Measurements from ENCODE around the gene UTP18. TPM values are rescaled to one million over a fixed set of nuclear protein-coding genes. Genes with fewer than 3 reads are reported as not detected.
"Not testable (repeated sequence)": the region's sequence is repeated elsewhere in the genome, so short reads cannot be mapped to it uniquely, and the experiment has no call there.

Gene UTP18
- total RNA-seq, 5 donors from 2014 or later (not counting 1 experiment from before 2014, with no cell fraction given) = 36.4 to 47.7 (median 39.7) TPM

DNA sequence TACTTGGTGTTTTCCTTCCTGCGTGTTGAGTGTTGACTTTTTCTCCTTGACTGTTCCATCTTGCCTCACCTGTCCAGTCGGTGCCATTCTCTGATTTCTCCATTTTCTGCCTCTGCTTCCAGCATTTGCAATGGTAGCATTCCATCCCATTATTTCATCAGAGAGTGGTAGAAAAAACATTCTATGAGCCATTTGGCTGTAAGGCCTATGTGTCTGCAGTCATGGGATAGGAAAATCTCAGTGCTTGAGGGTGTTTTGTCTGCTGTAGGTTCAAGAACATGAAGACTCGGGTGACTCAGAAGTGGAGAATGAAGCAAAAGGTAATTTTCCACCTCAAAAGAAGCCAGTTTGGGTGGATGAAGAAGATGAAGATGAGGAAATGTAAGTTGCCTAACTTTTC, 2.7 kb downstream of the UTP18 start:
- DNase-seq (no peak), ATAC-seq (replicated peaks in 1 of 4) (no peak)
- CTCF ChIA-PET = no interaction called here

DNA sequence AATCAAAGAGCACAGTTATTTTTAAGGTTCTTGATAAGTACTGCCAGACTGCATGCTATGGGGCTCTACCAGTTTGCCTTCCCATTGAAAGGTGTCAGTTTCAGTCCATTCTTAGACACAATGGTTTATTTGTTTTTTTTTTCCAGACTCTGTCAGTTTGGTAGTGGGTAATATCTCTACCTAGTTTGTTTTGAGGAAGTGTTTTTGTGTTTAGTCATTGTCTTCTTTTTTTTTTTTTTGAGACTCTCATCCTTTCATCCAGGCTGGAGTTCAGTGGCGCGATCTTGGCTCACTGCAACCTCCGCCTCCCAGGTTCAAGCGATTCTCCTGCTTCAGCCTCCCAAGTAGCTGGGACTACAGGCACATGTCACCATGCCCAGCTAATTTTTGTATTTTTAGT, 4.1 kb downstream of the UTP18 start:
- not testable (repeated sequence) for H3K9me3 Mint-ChIP-seq

More for the DNA sequence above, 2.7 kb downstream of the UTP18 start:
- Histone ChIP-seq H3K9me3 (no peaks in the 10 kb centered on the region), H3K27ac (ENCODE audit: low read length) (no peak overlapping the region), H3K4me3 (ENCODE audit: control insufficient read depth in 1 of 2, extremely low read depth in 1 of 2, low read length in 1 of 2) (no peak overlapping the region), H3K36me3 (ENCODE audit: control insufficient read depth in 2 of 2, extremely low read depth in 1 of 2, insufficient read depth in 1 of 2, low read length in 1 of 2) (peaks cover 0 to 35% of the 10 kb centered on the region in 2 donors), H3K27me3 (replicated peaks in 1 of 2; ENCODE audit: control insufficient read depth in 2 of 2, extremely low read depth in 1 of 2, insufficient read depth in 2 of 2, low read length in 1 of 2) (no peaks in the 10 kb centered on the region), H3K4me1 (ENCODE audit: control insufficient read depth in 1 of 2, extremely low read depth in 1 of 2, insufficient read depth in 2 of 2, low read length in 2 of 2) (peaks cover 18 to 29% of the 10 kb centered on the region in 2 experiments)
- no CpG with 5 or more reads among the region's 3 CpGs for WGBS (ENCODE audit: insufficient coverage)
- Mint-ChIP-seq H3K9me3 (no peaks in the 10 kb centered on the region), H3K36me3 (peaks cover 28% of the 10 kb centered on the region), H3K27ac (no peak overlapping the region), H3K4me1 (peaks cover 56 to 62% (median 57%) of the 10 kb centered on the region in 3 donors), H3K27me3 (no peaks in the 10 kb centered on the region), H3K4me3 (peak overlapping the region in 2 of 3 donors; percentile 65 to 91)
- POLR2A ChIA-PET = no interaction called here

DNA sequence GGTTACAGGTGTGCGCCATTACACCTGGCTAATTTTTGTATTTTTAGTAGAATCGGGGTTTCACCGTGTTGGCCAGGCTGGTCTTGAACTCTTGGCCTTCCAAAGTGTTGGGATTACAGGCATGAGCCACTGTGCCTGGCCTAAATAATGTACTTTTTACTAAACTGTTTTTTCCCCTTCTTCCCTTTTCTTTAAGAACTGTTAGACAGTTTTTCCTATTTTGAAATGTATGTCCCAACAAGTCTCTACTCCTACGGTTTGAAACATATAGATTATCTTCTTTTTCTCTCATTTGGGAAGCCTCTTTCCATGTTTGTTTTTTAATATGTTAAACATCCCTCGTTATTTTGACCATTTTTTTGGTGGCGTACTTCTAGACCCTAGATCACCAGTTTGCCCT, 9.6 kb downstream of the UTP18 start:
- 100% methylated on average over 2 of the region's 6 CpGs for WGBS (ENCODE audit: insufficient coverage)
- CTCF ChIA-PET = interaction anchor here in 1 of 2 donors (1.0 kb wide), 1 partner anchor 13 kb away, joined by 3 read pairs; no protein-coding TSS in a partner anchor
- no peak overlapping the region for H3K27ac ChIP-seq (ENCODE audit: low read length)
- Mint-ChIP-seq H3K36me3 (peaks cover 60% of the 10 kb centered on the region), H3K4me1 (peaks cover 47 to 56% (median 49%) of the 10 kb centered on the region in 3 donors), H3K4me3 (no peak overlapping the region), H3K27ac (no peak overlapping the region), H3K27me3 (no peaks in the 10 kb centered on the region), H3K9me3 (no peaks in the 10 kb centered on the region)
- H3K9me3 ChIP-seq = no peaks in the 10 kb centered on the region
- ATAC-seq (replicated peaks in 1 of 4) (no peak), DNase-seq (no peak)
- H3K4me1 ChIP-seq (ENCODE audit: control insufficient read depth in 1 of 2, extremely low read depth in 1 of 2, insufficient read depth in 2 of 2, low read length in 2 of 2) = peaks cover 0 to 2% of the 10 kb centered on the region in 2 experiments
- H3K27me3 ChIP-seq (replicated peaks in 1 of 2; ENCODE audit: control insufficient read depth in 2 of 2, extremely low read depth in 1 of 2, insufficient read depth in 2 of 2, low read length in 1 of 2) = no peaks in the 10 kb centered on the region
- peaks cover 6 to 80% of the 10 kb centered on the region in 2 donors for H3K36me3 ChIP-seq (ENCODE audit: control insufficient read depth in 2 of 2, extremely low read depth in 1 of 2, insufficient read depth in 1 of 2, low read length in 1 of 2)
- no peak overlapping the region for H3K4me3 ChIP-seq (ENCODE audit: control insufficient read depth in 1 of 2, extremely low read depth in 1 of 2, low read length in 1 of 2)
- POLR2A ChIA-PET = no interaction called here

More for the DNA sequence above, 4.1 kb downstream of the UTP18 start:
- H3K27ac Mint-ChIP-seq; POLR2A ChIA-PET; H3K27me3 Mint-ChIP-seq; H3K9me3 ChIP-seq; H3K27ac ChIP-seq (ENCODE audit: low read length); ATAC-seq (replicated peaks in 1 of 4); H3K27me3 ChIP-seq (replicated peaks in 1 of 2; ENCODE audit: control insufficient read depth in 2 of 2, extremely low read depth in 1 of 2, insufficient read depth in 2 of 2, low read length in 1 of 2); DNase-seq; H3K4me3 ChIP-seq (ENCODE audit: control insufficient read depth in 1 of 2, extremely low read depth in 1 of 2, low read length in 1 of 2); H3K4me3 Mint-ChIP-seq: not testable (repeated sequence)
- CTCF ChIA-PET = interaction anchor here in 1 of 2 donors (0.7 kb wide), 1 partner anchor 14 kb away, joined by 4 read pairs; no protein-coding TSS in a partner anchor
- H3K36me3 ChIP-seq (ENCODE audit: control insufficient read depth in 2 of 2, extremely low read depth in 1 of 2, insufficient read depth in 1 of 2, low read length in 1 of 2) = peaks cover 0 to 49% of the 10 kb centered on the region in 2 donors
- H3K4me1 Mint-ChIP-seq = peaks cover 47 to 55% (median 52%) of the 10 kb centered on the region in 3 donors
- WGBS (ENCODE audit: insufficient coverage) = no CpG with 5 or more reads among the region's 4 CpGs
- H3K36me3 Mint-ChIP-seq = peaks cover 36% of the 10 kb centered on the region
- peaks cover 8 to 18% of the 10 kb centered on the region in 2 experiments for H3K4me1 ChIP-seq (ENCODE audit: control insufficient read depth in 1 of 2, extremely low read depth in 1 of 2, insufficient read depth in 2 of 2, low read length in 2 of 2)

DNA sequence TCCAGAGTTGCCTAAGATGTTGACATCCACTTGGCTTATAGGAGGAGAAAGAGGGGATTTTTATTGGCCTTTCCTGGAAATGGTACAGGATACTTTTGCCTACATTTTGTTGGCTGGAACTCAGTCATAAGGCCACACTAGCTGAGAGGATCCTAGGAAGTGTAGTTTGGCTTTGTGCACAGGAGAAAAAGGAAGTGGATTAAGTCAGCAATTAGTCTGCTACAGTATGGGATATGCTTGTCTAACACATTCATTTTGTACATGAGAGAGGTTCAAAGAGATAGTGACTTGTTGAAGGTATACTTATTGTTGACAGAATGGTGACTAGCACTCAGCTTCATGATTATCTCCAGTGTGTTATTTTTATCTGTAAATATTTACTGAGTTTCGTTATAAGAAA, 10.3 kb downstream of the UTP18 start:
- Histone ChIP-seq H3K36me3 (ENCODE audit: control insufficient read depth in 2 of 2, extremely low read depth in 1 of 2, insufficient read depth in 1 of 2, low read length in 1 of 2) (peaks cover 6 to 83% of the 10 kb centered on the region in 2 donors), H3K27me3 (replicated peaks in 1 of 2; ENCODE audit: control insufficient read depth in 2 of 2, extremely low read depth in 1 of 2, insufficient read depth in 2 of 2, low read length in 1 of 2) (no peaks in the 10 kb centered on the region), H3K4me1 (ENCODE audit: control insufficient read depth in 1 of 2, extremely low read depth in 1 of 2, insufficient read depth in 2 of 2, low read length in 2 of 2) (peaks cover 0 to 2% of the 10 kb centered on the region in 2 experiments), H3K27ac (ENCODE audit: low read length) (no peak overlapping the region), H3K9me3 (no peaks in the 10 kb centered on the region), H3K4me3 (ENCODE audit: control insufficient read depth in 1 of 2, extremely low read depth in 1 of 2, low read length in 1 of 2) (no peak overlapping the region)
- CTCF ChIA-PET = interaction anchor here in 1 of 2 donors (1.0 kb wide), 1 partner anchor 13 kb away, joined by 3 read pairs; no protein-coding TSS in a partner anchor
- Mint-ChIP-seq H3K27ac (no peak overlapping the region), H3K36me3 (peaks cover 57% of the 10 kb centered on the region), H3K27me3 (no peaks in the 10 kb centered on the region), H3K4me3 (no peak overlapping the region), H3K9me3 (no peaks in the 10 kb centered on the region), H3K4me1 (peaks cover 45 to 53% (median 47%) of the 10 kb centered on the region in 3 donors)
- POLR2A ChIA-PET = interaction anchor here in 1 of 2 donors (0.6 kb wide), 1 partner anchor 9 kb away, joined by 3 read pairs; no protein-coding TSS in a partner anchor
- DNase-seq (no peak), ATAC-seq (replicated peaks in 1 of 4) (no peak)
- WGBS (ENCODE audit: insufficient coverage) = no CpG with 5 or more reads among the region's 1 CpG

DNA sequence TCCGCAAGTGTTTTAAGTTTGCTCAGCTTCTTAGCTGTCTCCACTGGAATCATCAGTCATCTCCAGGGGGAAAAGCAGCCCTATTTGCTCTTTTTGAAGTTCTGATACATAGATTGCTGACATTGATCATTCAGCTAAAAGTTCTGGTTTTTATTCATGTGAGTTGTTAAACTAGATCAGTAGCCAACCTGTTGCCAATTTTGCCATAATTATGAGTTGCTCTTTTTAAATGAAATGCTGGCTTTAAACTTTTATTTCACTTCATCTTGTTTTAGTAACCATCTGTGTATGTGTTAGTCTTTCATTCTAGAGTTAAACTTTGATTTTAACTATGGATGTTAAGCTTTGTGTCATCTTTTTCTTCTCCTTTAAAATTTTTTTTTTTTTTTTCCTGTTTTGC, 12.5 kb downstream of the UTP18 start:
- peaks cover 0 to 2% of the 10 kb centered on the region in 2 experiments for H3K4me1 ChIP-seq (ENCODE audit: control insufficient read depth in 1 of 2, extremely low read depth in 1 of 2, insufficient read depth in 2 of 2, low read length in 2 of 2)
- no peaks in the 10 kb centered on the region for H3K27me3 Mint-ChIP-seq
- no peak overlapping the region for H3K4me3 Mint-ChIP-seq
- ChIA-PET POLR2A (interaction anchor here in 1 of 2 donors (0.6 to 0.7 kb wide), 2 partner anchors 12 to 191 kb away, joined by 3 to 5 read pairs; no protein-coding TSS in a partner anchor), CTCF (no interaction called here)
- no peak overlapping the region for H3K27ac Mint-ChIP-seq
- DNase-seq = no peak
- H3K4me3 ChIP-seq (ENCODE audit: control insufficient read depth in 1 of 2, extremely low read depth in 1 of 2, low read length in 1 of 2) = no peak overlapping the region
- H3K36me3 ChIP-seq (ENCODE audit: control insufficient read depth in 2 of 2, extremely low read depth in 1 of 2, insufficient read depth in 1 of 2, low read length in 1 of 2) = peaks cover 6 to 84% of the 10 kb centered on the region in 2 donors
- H3K27ac ChIP-seq (ENCODE audit: low read length) = no peak overlapping the region
- no peak for ATAC-seq (replicated peaks in 1 of 4)
- 100% methylated on average over 1 of the region's 1 CpG for WGBS (ENCODE audit: insufficient coverage)
- peaks cover 59% of the 10 kb centered on the region for H3K36me3 Mint-ChIP-seq
- H3K4me1 Mint-ChIP-seq = peaks cover 35 to 38% (median 35%) of the 10 kb centered on the region in 3 donors
- H3K27me3 ChIP-seq (replicated peaks in 1 of 2; ENCODE audit: control insufficient read depth in 2 of 2, extremely low read depth in 1 of 2, insufficient read depth in 2 of 2, low read length in 1 of 2) = no peaks in the 10 kb centered on the region
- no peaks in the 10 kb centered on the region for H3K9me3 Mint-ChIP-seq
- H3K9me3 ChIP-seq = no peaks in the 10 kb centered on the region

DNA sequence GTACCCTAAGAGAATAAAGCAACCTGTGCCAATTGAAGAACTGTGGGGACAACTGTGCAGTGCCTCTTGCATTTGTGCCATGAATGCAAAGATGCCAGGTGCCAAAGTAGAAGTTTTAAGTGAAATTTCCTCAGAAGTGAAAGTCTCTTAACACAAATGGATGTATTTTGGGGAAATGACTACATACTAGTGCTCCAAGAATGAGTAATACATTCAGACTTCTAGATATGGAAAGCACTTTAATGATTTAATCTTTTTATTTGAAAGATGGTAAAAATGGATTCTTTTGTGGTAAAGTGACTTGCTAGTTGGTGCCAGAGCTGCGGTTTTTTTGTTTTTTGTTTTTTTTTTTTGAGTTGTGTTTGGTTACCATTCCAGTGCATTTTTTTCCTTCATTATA, 15.0 kb downstream of the UTP18 start:
- no peak for ATAC-seq (replicated peaks in 1 of 4)
- H3K36me3 ChIP-seq (ENCODE audit: control insufficient read depth in 2 of 2, extremely low read depth in 1 of 2, insufficient read depth in 1 of 2, low read length in 1 of 2) = peaks cover 12 to 82% of the 10 kb centered on the region in 2 donors
- no peak overlapping the region for H3K27ac ChIP-seq (ENCODE audit: low read length)
- ChIA-PET POLR2A (no interaction called here), CTCF (no interaction called here)
- no peak for DNase-seq
- H3K9me3 ChIP-seq = no peaks in the 10 kb centered on the region
- H3K4me3 ChIP-seq (ENCODE audit: control insufficient read depth in 1 of 2, extremely low read depth in 1 of 2, low read length in 1 of 2) = no peak overlapping the region
- peaks cover 0 to 2% of the 10 kb centered on the region in 2 experiments for H3K4me1 ChIP-seq (ENCODE audit: control insufficient read depth in 1 of 2, extremely low read depth in 1 of 2, insufficient read depth in 2 of 2, low read length in 2 of 2)
- H3K27me3 Mint-ChIP-seq = no peaks in the 10 kb centered on the region
- no peak overlapping the region for H3K27ac Mint-ChIP-seq
- peaks cover 66% of the 10 kb centered on the region for H3K36me3 Mint-ChIP-seq
- WGBS (ENCODE audit: insufficient coverage) = no CpG with 5 or more reads among the region's 1 CpG
- peaks cover 22 to 31% (median 23%) of the 10 kb centered on the region in 3 donors for H3K4me1 Mint-ChIP-seq
- H3K4me3 Mint-ChIP-seq = no peak overlapping the region
- H3K9me3 Mint-ChIP-seq = no peaks in the 10 kb centered on the region
- H3K27me3 ChIP-seq (replicated peaks in 1 of 2; ENCODE audit: control insufficient read depth in 2 of 2, extremely low read depth in 1 of 2, insufficient read depth in 2 of 2, low read length in 1 of 2) = no peaks in the 10 kb centered on the region

All from T-cell (primary cell).